Fibroblast of skin of right quadriceps (primary cell): Measurements from ENCODE around the gene COL8A2.
"Not testable (repeated sequence)": the region's sequence is repeated elsewhere in the genome, so short reads cannot be mapped to it uniquely, and the experiment has no call there.

Source experiments
- DNase-seq: peaks from one replicate; pipeline ENCODE4 v3.0.0-alpha.2; 2013

The COL8A2 gene

DNA sequence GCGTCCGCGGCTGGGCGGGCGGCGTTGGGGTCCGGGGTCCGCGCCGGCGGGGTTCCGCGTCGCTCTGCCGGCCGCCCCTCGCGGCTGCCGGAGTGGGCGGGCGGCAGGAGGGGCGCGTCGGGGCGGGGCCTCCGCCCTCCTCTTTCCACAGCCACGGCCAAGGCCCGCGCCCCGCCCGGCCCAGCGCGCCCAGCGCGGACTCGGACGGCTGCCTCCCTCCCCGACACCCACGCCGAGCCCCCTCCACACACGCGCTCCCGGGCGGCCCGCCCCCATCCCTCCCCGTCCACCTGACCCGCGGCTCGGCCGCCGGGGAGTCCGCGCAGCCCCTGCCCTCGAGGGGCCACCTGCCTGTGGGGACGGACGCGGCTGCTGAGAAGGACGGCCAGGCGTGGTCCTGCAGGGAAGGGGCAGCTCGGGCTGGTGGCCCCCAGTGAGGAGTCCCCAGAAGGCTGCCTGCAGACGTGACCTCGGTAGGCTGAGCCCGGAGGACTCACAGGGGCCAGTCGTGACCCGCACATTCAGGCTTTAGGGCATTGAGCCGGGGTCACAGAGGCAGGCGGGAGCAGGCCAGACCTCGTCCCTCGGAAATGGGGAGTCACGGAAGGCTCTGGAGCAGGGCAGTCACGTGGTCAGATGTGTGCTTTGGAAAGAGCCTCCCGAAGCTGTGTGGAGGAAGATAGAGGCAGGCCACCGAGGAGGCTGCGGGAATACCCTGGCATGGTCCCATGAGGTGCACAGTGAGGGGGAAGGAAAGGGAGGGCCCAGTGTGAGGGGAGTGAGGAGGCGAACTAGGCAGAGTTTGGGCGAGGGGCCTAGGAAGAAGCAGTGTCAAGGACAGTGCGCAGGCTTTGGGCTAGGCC lies at the start of gene COL8A2:
COL8A2 (minus strand) TSS at position 94 of the 863 bp plus-strand sequence. CDS start 24,980 bp downstream, outside the sequence.
- DNase-seq, result no peak

DNA sequence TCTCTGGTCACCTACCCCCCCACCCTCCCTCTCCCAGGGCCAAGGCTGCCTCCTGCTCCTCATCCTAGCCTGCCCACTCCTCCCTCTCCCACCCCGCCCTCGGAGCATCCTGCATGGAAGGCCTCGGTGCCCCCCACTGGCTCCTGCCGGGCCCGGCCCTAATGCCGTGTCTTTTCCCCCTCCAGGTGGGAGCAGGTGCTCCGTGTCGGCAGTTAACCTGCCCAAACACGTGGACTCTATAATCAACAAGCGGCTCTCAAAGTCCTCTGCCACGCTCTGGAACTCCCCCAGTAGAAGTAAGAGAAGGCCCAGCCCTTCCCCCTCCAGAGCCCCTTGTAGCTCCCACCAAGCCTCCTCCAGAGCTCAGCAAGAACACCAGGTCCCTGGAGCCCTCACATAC lies 49.7 kb upstream of the COL8A2 start:
- DNase-seq, result no peak

DNA sequence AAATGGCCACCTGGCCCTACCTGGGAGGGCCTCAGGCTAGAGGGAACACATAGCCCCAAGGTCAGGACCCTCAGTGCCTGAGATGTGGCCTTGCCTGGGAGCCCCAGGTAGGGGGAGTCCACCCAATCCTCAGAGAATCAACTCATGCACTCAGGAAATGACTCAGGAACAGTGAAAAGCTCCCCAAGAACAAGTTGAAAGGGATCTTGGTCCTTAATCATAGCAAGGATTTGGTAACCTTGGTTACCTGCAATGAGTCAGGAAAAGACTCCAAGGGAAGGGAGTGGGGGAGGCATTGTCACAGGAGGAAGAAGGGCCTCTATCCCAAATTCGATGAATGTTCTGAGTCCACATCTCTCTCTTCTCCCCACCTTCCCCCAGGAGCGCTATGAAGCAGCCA lies 48.0 kb upstream of the COL8A2 start:
- DNase-seq, result peak; percentile 86

- no peak for DNase-seq
Measured at GRCh38 chr1:36172017-36172747, 47.2 kb upstream of the COL8A2 start.

DNA sequence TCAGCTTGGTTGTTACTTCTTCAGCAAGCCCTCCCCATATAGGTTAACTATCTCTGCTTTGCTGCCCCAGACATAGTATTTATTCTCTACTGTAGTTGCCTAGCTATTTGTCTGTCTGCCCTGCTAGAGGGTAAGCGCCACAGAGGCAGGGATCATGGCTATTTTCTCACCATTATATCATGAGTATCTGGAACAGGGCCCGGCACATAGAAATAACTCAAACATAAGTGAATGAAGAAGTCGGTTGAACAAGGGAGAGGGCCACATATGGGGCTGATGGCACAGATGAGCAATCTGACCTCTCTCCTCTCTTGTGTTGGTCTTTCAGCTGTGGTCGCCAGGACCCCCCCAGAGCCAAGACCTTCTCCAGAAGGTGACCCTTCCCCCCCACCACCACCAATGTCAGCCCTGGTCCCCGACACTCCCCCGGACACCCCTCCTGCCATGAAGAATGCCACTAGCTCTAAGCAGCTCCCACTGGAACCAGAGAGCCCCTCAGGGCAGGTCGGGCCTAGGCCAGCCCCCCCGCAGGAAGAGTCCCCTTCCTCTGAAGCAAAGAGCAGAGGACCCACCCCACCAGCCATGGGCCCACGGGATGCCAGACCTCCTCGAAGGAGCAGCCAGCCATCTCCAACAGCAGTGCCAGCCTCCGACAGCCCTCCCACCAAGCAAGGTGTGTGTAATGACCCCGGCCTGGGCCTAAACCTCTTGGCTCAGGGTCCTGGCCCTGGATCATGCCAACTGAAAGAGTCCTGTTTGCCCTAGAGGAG lies 45.8 kb upstream of the COL8A2 start:
- no peak for DNase-seq

DNA sequence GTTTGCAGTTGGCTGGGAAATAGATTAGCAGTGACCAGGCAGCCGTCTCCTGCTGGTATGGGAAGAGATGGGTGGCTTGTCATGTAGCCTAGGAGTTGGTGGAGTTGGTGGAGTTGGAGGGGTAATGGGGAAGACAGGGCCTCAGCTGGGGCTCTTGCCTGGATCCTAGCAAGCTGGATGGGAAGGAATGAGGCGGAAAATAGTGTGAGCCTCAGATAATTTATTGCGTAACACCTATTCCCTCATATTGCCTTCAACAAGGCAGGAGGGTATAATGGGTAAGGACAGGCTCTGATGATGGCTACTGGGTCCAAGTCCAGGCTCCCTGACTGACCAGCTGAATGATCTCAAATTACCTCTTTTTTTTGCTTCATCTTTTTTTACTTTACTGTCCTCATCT lies 43.5 kb upstream of the COL8A2 start:
- DNase-seq, result no peak

DNA sequence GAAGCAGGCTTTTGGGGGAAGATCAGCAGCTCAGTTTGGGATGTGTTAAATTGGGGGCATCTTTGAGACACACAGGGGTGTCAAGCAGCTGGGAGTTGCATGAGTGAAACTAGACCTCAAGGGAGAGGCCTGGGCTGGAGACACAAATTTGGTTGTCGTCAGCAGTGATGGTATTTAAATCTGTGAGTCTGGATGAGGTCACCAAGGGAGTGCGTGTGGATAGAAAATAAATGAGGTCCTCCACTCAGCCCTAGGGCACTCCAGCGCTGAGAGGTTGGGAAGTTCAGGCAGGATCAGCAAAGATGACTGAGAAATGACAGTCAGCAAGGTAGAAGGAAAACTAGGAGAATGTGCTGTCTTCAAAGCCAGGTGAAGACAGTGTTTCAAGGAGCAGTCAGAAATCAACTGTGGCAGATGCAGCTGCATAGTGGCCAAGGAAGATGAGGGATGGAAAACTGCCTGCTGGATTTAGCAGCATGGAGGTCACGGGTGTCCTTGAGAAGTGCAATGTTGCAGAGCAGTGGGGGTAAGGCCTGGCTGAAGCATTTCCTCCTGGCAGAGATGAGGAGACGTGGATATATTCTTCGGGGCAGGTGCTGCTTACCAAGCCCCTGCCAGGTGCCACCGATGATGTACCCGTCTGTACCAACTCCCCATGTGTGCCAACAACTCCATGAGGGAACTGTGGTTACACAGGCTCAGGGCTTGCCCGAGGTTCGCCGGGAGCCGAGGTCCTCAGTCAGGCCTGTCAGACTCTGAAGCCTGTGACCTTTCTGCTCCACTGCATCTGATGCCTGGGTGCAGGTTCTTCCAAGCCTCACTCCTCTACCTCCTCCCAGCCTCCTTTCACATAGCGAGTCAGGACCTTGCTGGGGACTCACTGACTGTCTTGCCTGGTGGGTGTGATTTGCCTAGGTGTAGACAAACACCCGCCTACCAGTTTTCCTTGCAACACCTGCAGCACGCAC lies 42.2 kb upstream of the COL8A2 start:
- peak; percentile 33 for DNase-seq

GRCh38 chr1:36166136-36166535 lies 41.1 kb upstream of the COL8A2 start:
- DNase-seq, result no peak

DNA sequence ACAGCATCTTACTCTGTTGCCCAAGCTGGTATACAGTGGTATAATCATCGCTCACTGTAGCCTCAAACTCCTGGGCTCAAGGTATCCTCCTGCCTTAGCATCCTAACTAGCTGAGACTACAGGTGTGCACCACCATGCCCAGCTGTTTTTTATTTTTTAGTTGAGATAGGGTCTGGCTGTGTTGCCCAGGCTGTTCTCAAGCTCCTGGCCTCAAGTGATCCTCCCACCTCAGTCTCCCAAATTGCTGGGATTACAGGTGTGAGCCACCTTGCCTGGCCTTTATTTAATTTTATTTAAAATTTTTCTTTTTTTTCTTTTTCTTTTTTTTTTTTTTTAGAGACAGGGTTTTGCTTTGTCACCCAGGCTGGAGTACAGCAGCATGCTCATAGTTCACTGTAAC lies 40.1 kb upstream of the COL8A2 start:
- DNase-seq, result no peak

DNA sequence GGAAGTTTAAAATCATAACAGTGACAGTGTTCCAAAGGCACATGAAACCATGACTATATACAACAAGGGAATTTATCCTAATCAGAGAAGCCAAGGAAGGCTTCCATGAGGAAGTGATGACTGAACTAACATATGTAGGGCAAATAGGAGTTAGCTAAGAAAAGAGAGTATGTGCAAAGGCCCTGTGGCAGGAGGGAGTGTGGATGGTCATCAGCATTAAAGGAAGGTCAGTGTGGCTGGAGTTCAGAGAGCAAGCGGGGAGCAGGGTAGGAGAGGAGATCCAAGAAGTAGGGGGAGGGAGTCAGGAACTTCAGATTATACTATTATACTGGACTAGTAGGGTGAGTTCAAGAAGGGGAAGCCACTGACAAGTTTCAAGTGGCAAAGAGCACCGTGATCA lies 39.3 kb upstream of the COL8A2 start:
- no peak for DNase-seq

DNA sequence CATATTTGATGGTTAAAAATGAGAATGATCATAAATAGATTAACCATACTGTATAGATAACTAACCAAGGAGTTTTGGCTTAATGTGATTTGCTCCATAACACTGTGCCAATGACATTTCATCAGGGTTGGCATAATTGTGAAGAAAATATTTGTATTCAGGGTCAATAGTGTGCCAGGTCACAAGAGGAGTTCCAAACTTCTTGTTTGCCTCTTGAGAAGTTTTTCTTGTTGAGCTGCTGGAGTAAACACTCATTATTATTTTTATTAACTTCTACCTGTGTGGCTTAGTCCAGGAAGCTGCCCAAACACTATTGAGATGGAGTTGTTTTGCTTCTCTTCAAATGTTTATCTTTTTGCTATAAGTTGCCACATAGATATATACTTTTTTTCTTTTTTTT lies 38.4 kb upstream of the COL8A2 start:
- no peak for DNase-seq

- DNase-seq, result no peak
Measured at GRCh38 chr1:36162680-36163239, 37.7 kb upstream of the COL8A2 start.

DNA sequence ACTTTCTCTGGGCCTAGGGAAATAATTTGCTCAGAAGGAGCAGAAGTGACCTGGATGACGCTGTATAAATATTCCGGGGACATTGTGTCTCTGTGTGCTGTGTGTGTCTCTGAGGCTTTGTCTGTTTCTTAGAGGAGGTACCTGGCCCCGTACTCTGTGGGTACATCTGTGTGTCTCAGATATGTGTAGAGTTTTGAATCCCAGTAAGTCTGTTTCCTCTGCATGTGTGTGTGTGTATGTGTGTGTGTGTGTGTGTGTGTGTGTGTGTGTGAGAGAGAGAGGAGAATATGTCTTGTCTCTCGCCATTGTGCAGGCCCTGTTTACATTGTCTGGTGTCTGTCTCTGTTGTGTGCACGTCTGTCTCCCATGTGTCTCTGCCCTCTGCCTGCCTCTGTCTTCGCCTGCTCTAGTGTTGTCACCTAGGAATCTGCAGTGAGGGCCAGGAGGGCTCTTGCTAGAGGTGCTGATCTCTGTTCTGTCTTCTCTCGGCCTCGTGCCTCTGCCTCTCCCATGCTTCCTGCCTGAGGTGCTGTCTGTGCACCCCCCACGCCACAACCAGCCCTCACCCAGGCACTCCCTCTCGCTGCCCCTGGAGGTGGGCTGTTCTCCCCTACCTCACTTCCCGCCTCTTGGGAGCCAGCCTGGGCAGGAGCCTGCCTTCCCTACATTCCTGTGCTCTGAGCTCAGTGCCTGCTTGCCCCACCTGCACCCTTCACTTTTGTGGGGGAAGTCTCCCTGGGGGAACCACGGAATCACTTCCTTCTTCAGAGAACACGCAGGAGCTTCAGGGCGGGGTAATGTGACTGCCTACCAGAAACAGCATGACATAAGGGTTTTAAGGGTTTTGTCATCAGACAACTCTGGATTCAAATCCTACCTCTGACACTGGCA lies 36.9 kb upstream of the COL8A2 start:
- peak; percentile 37 for DNase-seq

GRCh38 chr1:36160949-36161485 lies 36.0 kb upstream of the COL8A2 start:
- DNase-seq, result peak; percentile 61

GRCh38 chr1:36160388-36160948 lies 35.4 kb upstream of the COL8A2 start:
- no peak for DNase-seq

- DNase-seq, result no peak
Measured at GRCh38 chr1:36159614-36160387, 34.8 kb upstream of the COL8A2 start.

- DNase-seq, result not testable (repeated sequence)
Measured at GRCh38 chr1:36158827-36159252, 33.8 kb upstream of the COL8A2 start.

DNA sequence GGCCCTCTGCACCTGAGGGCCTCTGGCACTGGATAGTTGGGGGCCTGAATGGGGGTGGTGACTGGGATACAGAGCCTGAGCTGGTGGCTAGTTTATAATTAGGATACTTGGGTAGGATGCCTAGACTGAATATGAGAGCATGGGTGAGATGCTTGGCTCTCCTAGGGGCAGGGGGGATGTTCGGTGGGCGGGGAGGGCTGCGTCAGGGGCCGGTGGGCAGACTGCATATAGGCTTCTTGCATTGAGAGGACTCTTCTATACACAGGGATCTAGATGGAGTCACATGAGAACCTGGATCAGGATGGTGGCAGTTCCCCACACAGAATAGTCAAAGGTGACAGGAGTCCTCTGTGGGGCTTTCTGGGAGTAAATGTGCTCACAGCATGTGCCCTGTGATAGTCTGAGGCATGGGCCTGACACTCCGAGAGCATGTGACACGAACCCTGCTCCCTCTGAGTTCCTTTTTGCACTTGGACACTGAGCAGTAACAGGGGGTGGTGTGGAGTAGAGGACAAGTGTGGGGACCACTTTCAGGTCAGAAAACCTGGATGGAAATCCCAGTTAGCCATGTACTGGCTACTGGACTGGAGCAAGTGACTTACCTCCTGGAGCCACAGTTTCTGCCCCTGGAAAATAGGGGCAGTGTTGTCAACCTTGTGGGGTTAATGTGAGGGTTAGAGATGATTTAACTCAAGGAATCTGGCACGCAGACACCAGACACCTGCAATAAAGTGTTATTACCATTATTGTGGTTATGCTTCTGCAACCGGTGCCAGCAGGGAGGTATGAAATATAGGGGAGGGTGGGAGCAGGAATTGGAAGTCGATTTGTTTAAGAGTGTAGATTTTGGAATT lies 33.2 kb upstream of the COL8A2 start:
- no peak for DNase-seq
